Nephron (organoid): Measurements from ENCODE around the gene XRCC5.

Experiments
- H3K27ac Mint-ChIP-seq, 3 experiments: 2 replicates each; pipeline ENCODE4 v1.8.0; 2020; ENCODE audit warnings: mixed read lengths in 3 of 3, mild to moderate bottlenecking in 2 of 3, moderate library complexity in 1 of 3
- H3K27me3 Mint-ChIP-seq: 2 replicates; pipeline ENCODE4 v1.8.0; 2021; ENCODE audit warnings: low read depth, mild to moderate bottlenecking, moderate library complexity, mixed read lengths
- H3K36me3 Mint-ChIP-seq: 2 replicates; pipeline ENCODE4 v1.8.0; 2020; ENCODE audit warnings: low read depth, mixed read lengths
- H3K4me1 Mint-ChIP-seq: 2 replicates; pipeline ENCODE4 v1.8.0; 2020; ENCODE audit warnings: mixed read lengths
- H3K4me3 Mint-ChIP-seq, 3 experiments: 2 replicates each; pipeline ENCODE4 v1.8.0; 2020; ENCODE audit warnings: mild to moderate bottlenecking in 3 of 3, mixed read lengths in 3 of 3, moderate library complexity in 2 of 3
- H3K9me3 Mint-ChIP-seq: 2 replicates; pipeline ENCODE4 v1.8.0; 2020; ENCODE audit warnings: mixed read lengths
- CTCF ChIP-seq, 3 experiments: fragments of 200-600 bp; sonication (generic); IDR thresholded peaks; one replicate each; pipeline ENCODE4 v1.5.0; 2021; ENCODE audit warnings: antibody characterized with exemption in 3 of 3; ENCODE audit not compliant: unreplicated experiment in 3 of 3

The XRCC5 gene

GRCh38 chr2:216092646-216093045, 16.5 kb upstream of the XRCC5 start:
- Mint-ChIP-seq H3K27ac (peak overlapping the region in 1 of 3 experiments; percentile 34), H3K27me3 (peaks cover 3% of the 10 kb centered on the region), H3K4me1 (no peaks in the 10 kb centered on the region), H3K4me3 (no peak overlapping the region), H3K36me3 (peaks cover 8% of the 10 kb centered on the region), H3K9me3 (no peaks in the 10 kb centered on the region)
- TF ChIP-seq CTCF (IDR thresholded peaks at IDR 0.05; ENCODE audit: unreplicated experiment in 3 of 3), result no peak

GRCh38 chr2:216094701-216095100, 14.4 kb upstream of the XRCC5 start:
- Mint-ChIP-seq H3K36me3 (peaks cover 6% of the 10 kb centered on the region), H3K4me3 (no peak overlapping the region), H3K4me1 (no peaks in the 10 kb centered on the region), H3K27ac (no peak overlapping the region), H3K27me3 (peaks cover 3% of the 10 kb centered on the region), H3K9me3 (no peaks in the 10 kb centered on the region)
- no peak for TF ChIP-seq CTCF (IDR thresholded peaks at IDR 0.05; ENCODE audit: unreplicated experiment in 3 of 3)

- no peaks in the 10 kb centered on the region for H3K4me1 Mint-ChIP-seq
- H3K36me3 Mint-ChIP-seq, result peaks cover 17% of the 10 kb centered on the region
- no peak overlapping the region for H3K27ac Mint-ChIP-seq
- no peaks in the 10 kb centered on the region for H3K9me3 Mint-ChIP-seq
- no peaks in the 10 kb centered on the region for H3K27me3 Mint-ChIP-seq
- TF ChIP-seq CTCF (IDR thresholded peaks at IDR 0.05; ENCODE audit: unreplicated experiment in 3 of 3), result no peak
- H3K4me3 Mint-ChIP-seq, result no peak overlapping the region
These were observed 10.5 kb upstream of the XRCC5 start for GRCh38 chr2:216098421-216099334.

- H3K9me3 Mint-ChIP-seq, result no peaks in the 10 kb centered on the region
- no peak overlapping the region for H3K4me3 Mint-ChIP-seq
- no peak overlapping the region for H3K27ac Mint-ChIP-seq
- H3K36me3 Mint-ChIP-seq, result peaks cover 13% of the 10 kb centered on the region
- no peaks in the 10 kb centered on the region for H3K27me3 Mint-ChIP-seq
- TF ChIP-seq CTCF (IDR thresholded peaks at IDR 0.05; ENCODE audit: unreplicated experiment in 3 of 3), result no peak
- H3K4me1 Mint-ChIP-seq, result no peaks in the 10 kb centered on the region
These were observed 8.0 kb upstream of the XRCC5 start for GRCh38 chr2:216101109-216101508.

GRCh38 chr2:216103213-216103612, 5.9 kb upstream of the XRCC5 start:
- Mint-ChIP-seq H3K36me3 (peaks cover 13% of the 10 kb centered on the region), H3K9me3 (no peaks in the 10 kb centered on the region), H3K4me3 (no peak overlapping the region), H3K4me1 (peaks cover 8% of the 10 kb centered on the region), H3K27me3 (no peaks in the 10 kb centered on the region), H3K27ac (no peak overlapping the region)
- no peak for TF ChIP-seq CTCF (IDR thresholded peaks at IDR 0.05; ENCODE audit: unreplicated experiment in 3 of 3)

- peaks cover 20% of the 10 kb centered on the region for H3K4me1 Mint-ChIP-seq
- H3K9me3 Mint-ChIP-seq, result no peaks in the 10 kb centered on the region
- no peaks in the 10 kb centered on the region for H3K27me3 Mint-ChIP-seq
- H3K27ac Mint-ChIP-seq, result no peak overlapping the region
- no peak for TF ChIP-seq CTCF (IDR thresholded peaks at IDR 0.05; ENCODE audit: unreplicated experiment in 3 of 3)
- H3K4me3 Mint-ChIP-seq, result no peak overlapping the region
- H3K36me3 Mint-ChIP-seq, result peaks cover 11% of the 10 kb centered on the region
These were observed 4.5 kb upstream of the XRCC5 start for GRCh38 chr2:216104691-216105090.
